ENCODE measurements around the gene ACSL5. TPM values are rescaled to one million over a fixed set of nuclear protein-coding genes. Genes with fewer than 3 reads are reported as not detected.

Gene ACSL5
- polyA plus RNA-seq, 1 of the 3 experiments (the other 2 are of a cell fraction): 0.08 TPM

DNA sequence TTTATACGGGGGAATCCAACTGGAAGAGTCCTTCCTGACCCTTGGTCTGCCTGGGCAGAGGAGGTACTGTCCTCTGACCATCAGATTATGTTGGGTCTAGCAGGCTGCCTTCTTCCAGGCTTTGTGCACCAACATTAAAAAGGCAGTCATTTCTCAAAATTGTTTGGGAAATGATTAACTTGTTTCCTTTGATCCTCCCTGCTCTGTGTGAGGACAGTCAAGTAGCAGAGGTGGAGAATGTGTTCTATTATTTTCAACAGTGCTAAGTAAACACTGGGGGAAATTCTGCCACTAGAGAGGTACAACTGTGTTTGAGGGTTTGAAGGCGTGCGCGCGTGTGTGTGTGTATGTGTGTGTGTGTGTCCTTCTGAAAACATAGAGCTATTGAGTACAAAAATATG lies 20.6 kb downstream of the ACSL5 start (continued):
- TF ChIP-seq, protein P1, sequence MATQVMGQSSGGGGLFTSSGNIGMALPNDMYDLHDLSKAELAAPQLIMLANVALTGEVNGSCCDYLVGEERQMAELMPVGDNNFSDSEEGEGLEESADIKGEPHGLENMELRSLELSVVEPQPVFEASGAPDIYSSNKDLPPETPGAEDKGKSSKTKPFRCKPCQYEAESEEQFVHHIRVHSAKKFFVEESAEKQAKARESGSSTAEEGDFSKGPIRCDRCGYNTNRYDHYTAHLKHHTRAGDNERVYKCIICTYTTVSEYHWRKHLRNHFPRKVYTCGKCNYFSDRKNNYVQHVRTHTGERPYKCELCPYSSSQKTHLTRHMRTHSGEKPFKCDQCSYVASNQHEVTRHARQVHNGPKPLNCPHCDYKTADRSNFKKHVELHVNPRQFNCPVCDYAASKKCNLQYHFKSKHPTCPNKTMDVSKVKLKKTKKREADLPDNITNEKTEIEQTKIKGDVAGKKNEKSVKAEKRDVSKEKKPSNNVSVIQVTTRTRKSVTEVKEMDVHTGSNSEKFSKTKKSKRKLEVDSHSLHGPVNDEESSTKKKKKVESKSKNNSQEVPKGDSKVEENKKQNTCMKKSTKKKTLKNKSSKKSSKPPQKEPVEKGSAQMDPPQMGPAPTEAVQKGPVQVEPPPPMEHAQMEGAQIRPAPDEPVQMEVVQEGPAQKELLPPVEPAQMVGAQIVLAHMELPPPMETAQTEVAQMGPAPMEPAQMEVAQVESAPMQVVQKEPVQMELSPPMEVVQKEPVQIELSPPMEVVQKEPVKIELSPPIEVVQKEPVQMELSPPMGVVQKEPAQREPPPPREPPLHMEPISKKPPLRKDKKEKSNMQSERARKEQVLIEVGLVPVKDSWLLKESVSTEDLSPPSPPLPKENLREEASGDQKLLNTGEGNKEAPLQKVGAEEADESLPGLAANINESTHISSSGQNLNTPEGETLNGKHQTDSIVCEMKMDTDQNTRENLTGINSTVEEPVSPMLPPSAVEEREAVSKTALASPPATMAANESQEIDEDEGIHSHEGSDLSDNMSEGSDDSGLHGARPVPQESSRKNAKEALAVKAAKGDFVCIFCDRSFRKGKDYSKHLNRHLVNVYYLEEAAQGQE (IDR thresholded peaks at IDR 0.05; ENCODE audit: low read depth, low read length): no peak
- TF ChIP-seq EP300 (IDR thresholded peaks at IDR 0.05; ENCODE audit: borderline replicate concordance in 1 of 2, low read depth in 1 of 2, low read length in 1 of 2) (no peak), GABPA (IDR thresholded peaks at IDR 0.05; ENCODE audit: low read depth) (no peak), SMC3 (IDR thresholded peaks at IDR 0.05; ENCODE audit: low read depth, low read length) (no peak), POLR2AphosphoS5 (IDR thresholded peaks at IDR 0.05; ENCODE audit: low read depth, low read length) (no peak), NRF1 (IDR thresholded peaks at IDR 0.05; ENCODE audit: low read depth, low read length) (no peak), ELF1 (IDR thresholded peaks at IDR 0.05) (no peak), CHD2 (IDR thresholded peaks at IDR 0.05; ENCODE audit: low read length, partially characterized antibody) (no peak), EZH2phosphoT487 (IDR thresholded peaks at IDR 0.05; ENCODE audit: borderline replicate concordance, low read depth) (no peak)

DNA sequence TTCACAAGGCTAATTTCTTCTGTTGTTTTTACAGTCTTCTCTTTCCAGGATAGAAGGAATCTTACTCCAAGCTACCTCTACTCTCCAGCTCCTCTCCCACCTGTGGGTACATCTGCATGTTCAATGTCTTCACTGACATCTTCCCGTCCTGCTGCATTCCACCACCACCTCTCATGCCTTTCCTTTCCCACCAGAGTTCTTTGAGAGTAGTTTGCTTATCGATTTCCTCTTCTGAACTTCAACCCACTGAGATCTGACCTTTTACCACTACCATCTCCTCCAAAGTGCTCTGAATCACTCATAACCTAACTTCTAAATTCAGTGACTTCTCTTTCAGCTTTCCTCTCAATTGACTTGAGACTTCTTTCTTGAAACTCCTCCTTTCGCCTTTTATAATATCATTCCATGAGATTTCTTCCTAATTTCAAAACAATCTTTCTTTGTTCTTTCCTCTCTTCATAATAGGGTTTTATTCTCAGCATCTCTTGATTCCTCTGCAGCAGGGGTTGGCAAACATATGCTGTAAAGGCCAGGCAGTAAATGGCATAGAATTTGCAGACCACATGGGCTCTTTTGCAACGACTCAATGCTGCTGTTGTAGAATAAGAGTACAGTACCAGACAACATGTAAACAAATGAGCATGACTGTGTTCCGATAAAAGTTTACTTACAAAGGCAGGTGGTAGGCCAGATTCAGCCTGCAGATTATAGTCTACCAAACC lies 22.1 kb downstream of the ACSL5 start:
- no peak for DNase-seq
- ChIA-PET CTCF (interaction anchor here (1.3 kb wide), 1 partner anchor 39 kb away, joined by 4 read pairs; no protein-coding TSS in a partner anchor), POLR2A (interaction anchor here (0.7 kb wide), 1 partner anchor 30 kb away, joined by 3 read pairs; no protein-coding TSS in a partner anchor)

More for the DNA sequence above, 22.1 kb downstream of the ACSL5 start:
- no peak overlapping the region for H3K27ac ChIP-seq (ENCODE audit: low read depth in 2 of 2, low read length in 1 of 2)
- no peak overlapping the region for H3K4me3 ChIP-seq (ENCODE audit: low read depth in 2 of 2, low read length in 1 of 2)
- no peaks in the 10 kb centered on the region for H3K4me1 ChIP-seq (ENCODE audit: control insufficient read depth in 1 of 2, insufficient read depth in 2 of 2, low read depth in 1 of 2, low read length in 1 of 2)
- H3K9me3 ChIP-seq: no peaks in the 10 kb centered on the region
- H3K36me3 ChIP-seq (replicated peaks in 1 of 2; ENCODE audit: control insufficient read depth in 1 of 2, insufficient read depth in 2 of 2, low read length in 1 of 2): no peaks in the 10 kb centered on the region
- H4K20me1 ChIP-seq (ENCODE audit: insufficient read depth): no peaks in the 10 kb centered on the region
- no peaks in the 10 kb centered on the region for H3K9me2 ChIP-seq
- H3K4me2 ChIP-seq: no peak overlapping the region
- H3K9ac ChIP-seq: no peak overlapping the region
- H2AFZ ChIP-seq (ENCODE audit: low read depth): no peak overlapping the region
- no peaks in the 10 kb centered on the region for H3K79me2 ChIP-seq (ENCODE audit: insufficient read depth)
- WGBS (ENCODE audit: low lambda C conversion rate): 23% methylated on average over 5 of the region's 5 CpGs
- no peak for TF ChIP-seq NFIC (IDR thresholded peaks at IDR 0.05; ENCODE audit: borderline replicate concordance)
- no peak for TF ChIP-seq RCOR1 (IDR thresholded peaks at IDR 0.05; ENCODE audit: low read length)
- no peak for TF ChIP-seq TCF12 (IDR thresholded peaks at IDR 0.05)
- TF ChIP-seq MXI1 (IDR thresholded peaks at IDR 0.05; ENCODE audit: low read depth, low read length): no peak
- no peak for TF ChIP-seq POLR2AphosphoS5 (IDR thresholded peaks at IDR 0.05; ENCODE audit: low read depth, low read length)
- TF ChIP-seq, protein P2, sequence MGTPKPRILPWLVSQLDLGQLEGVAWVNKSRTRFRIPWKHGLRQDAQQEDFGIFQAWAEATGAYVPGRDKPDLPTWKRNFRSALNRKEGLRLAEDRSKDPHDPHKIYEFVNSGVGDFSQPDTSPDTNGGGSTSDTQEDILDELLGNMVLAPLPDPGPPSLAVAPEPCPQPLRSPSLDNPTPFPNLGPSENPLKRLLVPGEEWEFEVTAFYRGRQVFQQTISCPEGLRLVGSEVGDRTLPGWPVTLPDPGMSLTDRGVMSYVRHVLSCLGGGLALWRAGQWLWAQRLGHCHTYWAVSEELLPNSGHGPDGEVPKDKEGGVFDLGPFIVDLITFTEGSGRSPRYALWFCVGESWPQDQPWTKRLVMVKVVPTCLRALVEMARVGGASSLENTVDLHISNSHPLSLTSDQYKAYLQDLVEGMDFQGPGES (IDR thresholded peaks at IDR 0.05; ENCODE audit: low read depth, low read length): no peak
- TF ChIP-seq, protein P3, sequence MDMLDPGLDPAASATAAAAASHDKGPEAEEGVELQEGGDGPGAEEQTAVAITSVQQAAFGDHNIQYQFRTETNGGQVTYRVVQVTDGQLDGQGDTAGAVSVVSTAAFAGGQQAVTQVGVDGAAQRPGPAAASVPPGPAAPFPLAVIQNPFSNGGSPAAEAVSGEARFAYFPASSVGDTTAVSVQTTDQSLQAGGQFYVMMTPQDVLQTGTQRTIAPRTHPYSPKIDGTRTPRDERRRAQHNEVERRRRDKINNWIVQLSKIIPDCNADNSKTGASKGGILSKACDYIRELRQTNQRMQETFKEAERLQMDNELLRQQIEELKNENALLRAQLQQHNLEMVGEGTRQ (IDR thresholded peaks at IDR 0.05; ENCODE audit: borderline replicate concordance, low read depth, low read length): no peak
- TF ChIP-seq MEF2A (IDR thresholded peaks at IDR 0.05; ENCODE audit: borderline replicate concordance, low read depth): no peak
- no peaks in the 10 kb centered on the region for H3F3A ChIP-seq (replicated peaks; ENCODE audit: insufficient read depth)
- H3K27me3 ChIP-seq (ENCODE audit: insufficient read depth): no peaks in the 10 kb centered on the region; the same call in 1 of the 2 replicates
